Heart left ventricle (tissue), 16 donors: ENCODE results near the gene KCNK18. TPM values are rescaled to one million over a fixed set of nuclear protein-coding genes. Genes with fewer than 3 reads are reported as not detected.

Source experiments
- ATAC-seq, 4 donors: fragments of 200-7000 bp; cut with Tn5 transposase; one replicate each; pipeline ENCODE4 v1.9.1; 2020 to 2022; ENCODE audit warnings: moderate library complexity in 4 of 4, mild to moderate bottlenecking in 3 of 4, moderate number of reproducible peaks in 1 of 4
- DNase-seq, 5 donors: peaks; one replicate each; pipeline ENCODE4 v3.0.0-alpha.2; 2020
- H3K27ac ChIP-seq, 12 donors: fragments of 200-600 bp; sonication (generic) in 4 of 12; one replicate each; pipeline versions ENCODE4 v1.5.0 to v1.8.0; 2016 to 2022; ENCODE audit warnings: mild to moderate bottlenecking in 2 of 12
- H3K27me3 ChIP-seq, 9 donors: fragments of 200-600 bp; sonication (generic) in 2 of 9; one replicate each; pipeline versions ENCODE4 v1.5.1 to v1.8.0; 2016 to 2022; ENCODE audit warnings: mild to moderate bottlenecking in 3 of 9
- H3K36me3 ChIP-seq, 9 donors: fragments of 200-600 bp; sonication (generic) in 2 of 9; one replicate each; pipeline versions ENCODE4 v1.5.0 to v1.8.0; 2018 to 2022; ENCODE audit warnings: mild to moderate bottlenecking in 2 of 9
- H3K4me1 ChIP-seq, 12 donors: fragments of 200-600 bp; sonication (generic) in 4 of 12; one replicate each; pipeline versions ENCODE4 v1.5.0 to v1.8.0; 2016 to 2022; ENCODE audit warnings: mild to moderate bottlenecking in 3 of 12
- H3K4me3 ChIP-seq, 12 donors: fragments of 200-600 bp; sonication (generic) in 4 of 12; one replicate each; pipeline versions ENCODE4 v1.5.0 to v1.8.0; 2017 to 2022; ENCODE audit warnings: mild to moderate bottlenecking in 9 of 12, moderate library complexity in 4 of 12
- H3K9me3 ChIP-seq, 12 donors: fragments of 200-600 bp; sonication (generic) in 4 of 12; one replicate each; pipeline versions ENCODE4 v1.5.0 to v1.8.0; 2016 to 2022; ENCODE audit warnings: mild to moderate bottlenecking in 1 of 12
- CTCF ChIP-seq, 12 donors: fragments of 200-600 bp; sonication (generic) in 4 of 12; IDR thresholded peaks; one replicate each; pipeline versions ENCODE4 v1.5.0 to v1.8.0; 2018 to 2022; ENCODE audit warnings: antibody characterized with exemption in 12 of 12, mild to moderate bottlenecking in 5 of 12
- POLR2A ChIP-seq, 2 donors: fragments of 450-650 bp; IDR thresholded peaks; one replicate each; pipeline ENCODE4 v1.6.1; 2017; ENCODE audit warnings: antibody characterized with exemption in 2 of 2, mild to moderate bottlenecking in 2 of 2, moderate library complexity in 2 of 2
- WGBS, 4 donors: extraction: QIAGEN DNeasy Blood & Tissue Kit in 2 of 4; methylation state at CpG; one replicate each; pipeline versions ENCODE4 v1.1.5 to v1.1.7; 2013 to 2018; 5-methylcytosine and 5-hydroxymethylcytosine counted together
- intact Hi-C, 10 donors: fragments of 100-400 bp; cut with DNase I; formaldehyde crosslinking; loops; one replicate each; pipeline versions ENCODE4 v1.11.1 to v1.14.2; 2022
- microRNA-seq, 4 donors: library from miRNA; unstranded; fragments of <30 nt; microRNA quantifications; one replicate each; pipeline versions ENCODE4 to v1.2.0, GENCODE V29; 2017 to 2020
- polyA plus RNA-seq, 2 donors: library from polyadenylated mRNA; stranded (reverse); fragments of 200-250 nt; gene quantifications; one replicate each; pipeline ENCODE4 v1.2.3, GENCODE V29; 2013
- total RNA-seq, 9 donors: library from RNA; depleted of rRNA in 2 of 9; stranded (reverse); fragments of >200 nt in 2 of 9; fragmentation: NEBNext Ultra II Directional in 3 of 9; extraction: Animal tissue kit (Norgen Biotek cat#: 25700) in 3 of 9; gene quantifications; one replicate each; pipeline versions ENCODE4 v1.1.0 to v1.2.4, GENCODE V29; 2016 to 2023
- donor health status: ischemic (EF 13 %, LVEDD 7.1; RV severe dilation, severe dysfunction).
- donor health status: healthy with polysubstance abuse.
- donor health status: DM: no; HTN: yes; CAD: no.
- donor health status: DM: no; HTN: no; CAD: no.
- donor health status: ischemic (EF 25% LVEDD 6.9; RV normal size, moderate dysfunction).
- donor health status: ischemic (EF 25% LVEDD 5.7; RV mildly dilated, moderate dysfunction).
- donor health status: healthy.
- donor health status: DM: yes; HTN: yes; CAD: no.
- donor health status: ischemic (EF 35%, LVEDD 5.7; RV mildly dilated, moderate dysfunction).
- donor health status: nonischemic (EF 11% LVEDD 7.7; RV severe dilation, severe dysfunction).
- donor health status: DM: yes; HTN: yes; CAD: no.
- donor health status: PGD.
- donor health status: ischemic (EF 29% LVEDD 5.4; RV normal size, mild dysfunction).
- donor health status: nonischemic (EF 23%, LVEDD 6.1; RV moderate dilation, normal function).

The KCNK18 gene
- total and polyA plus RNA-seq, 11 donors = not detected

GRCh38 chr10:117255835-117256460 is 58.7 kb downstream of the KCNK18 start:
- no peak for DNase-seq
- Histone ChIP-seq H3K36me3 (no peaks in the 10 kb centered on the region), H3K27me3 (peaks cover 0 to 46% (median 12%) of the 10 kb centered on the region in 9 donors), H3K27ac (no peak overlapping the region), H3K4me3 (no peak overlapping the region), H3K4me1 (no peaks in the 10 kb centered on the region), H3K9me3 (no peaks in the 10 kb centered on the region)
- TF ChIP-seq CTCF (IDR thresholded peaks at IDR 0.05) (no peak), POLR2A (IDR thresholded peaks at IDR 0.05) (no peak)
- peak in 1 of 4 donors; percentile 13 for ATAC-seq
- 90 to 96% (median 91%) methylated on average over 8 to 9 of the region's 9 CpGs for WGBS, 4 donors
- intact Hi-C loops = no loop called here

- Histone ChIP-seq H3K9me3 (no peaks in the 10 kb centered on the region), H3K4me3 (no peak overlapping the region), H3K36me3 (no peaks in the 10 kb centered on the region), H3K4me1 (no peaks in the 10 kb centered on the region), H3K27me3 (peaks cover 0 to 48% (median 10%) of the 10 kb centered on the region in 9 donors), H3K27ac (no peak overlapping the region)
- TF ChIP-seq POLR2A (IDR thresholded peaks at IDR 0.05) (no peak), CTCF (IDR thresholded peaks at IDR 0.05) (no peak)
- DNase-seq (no peak), ATAC-seq (no peak)
- 69 to 79% (median 72%) methylated on average over 10 of the region's 10 CpGs for WGBS, 4 donors
- intact Hi-C loops = no loop called here
Observed at GRCh38 chr10:117256910-117257309, 59.6 kb downstream of the KCNK18 start.

GRCh38 chr10:117257721-117258120 is 60.4 kb downstream of the KCNK18 start:
- intact Hi-C loops = no loop called here
- no peak for DNase-seq
- WGBS, 4 donors = 56 to 87% (median 81%) methylated on average over 3 of the region's 3 CpGs

GRCh38 chr10:117259279-117259678 is 62.0 kb downstream of the KCNK18 start:
- intact Hi-C loops = no loop called here
- 50 to 56% (median 54%) methylated on average over 3 of the region's 3 CpGs for WGBS, 4 donors

More at GRCh38 chr10:117257721-117258120, 60.4 kb downstream of the KCNK18 start:
- no peak for ATAC-seq
- Histone ChIP-seq H3K36me3 (no peaks in the 10 kb centered on the region), H3K27ac (no peak overlapping the region), H3K4me3 (no peak overlapping the region), H3K4me1 (no peaks in the 10 kb centered on the region), H3K9me3 (no peaks in the 10 kb centered on the region), H3K27me3 (peaks cover 0 to 47% (median 12%) of the 10 kb centered on the region in 9 donors)
- TF ChIP-seq CTCF (IDR thresholded peaks at IDR 0.05) (no peak), POLR2A (IDR thresholded peaks at IDR 0.05) (no peak)

More at GRCh38 chr10:117259279-117259678, 62.0 kb downstream of the KCNK18 start:
- Histone ChIP-seq H3K27ac (no peak overlapping the region), H3K4me1 (no peaks in the 10 kb centered on the region), H3K9me3 (no peaks in the 10 kb centered on the region), H3K36me3 (no peaks in the 10 kb centered on the region), H3K4me3 (no peak overlapping the region), H3K27me3 (peaks cover 0 to 62% (median 12%) of the 10 kb centered on the region in 9 donors)
- DNase-seq (no peak), ATAC-seq (no peak)
- TF ChIP-seq POLR2A (IDR thresholded peaks at IDR 0.05) (no peak), CTCF (IDR thresholded peaks at IDR 0.05) (no peak)

Small RNA genes lying within 50 kb of the gene (microRNA-seq; reads per million reads assigned to microRNA genes)
- gene MIR3663 = 0 reads per million in 4 donors

Other genes with a start within 250 kb of the KCNK18 start
- gene SHTN1, start 192.3 kb upstream of the KCNK18 start, total RNA-seq = 10 to 100 TPM in 2 of 9 donors, 1 to 10 TPM in 7; 1.3 to 16.5 (median 3.4) TPM
- 1 to 10 TPM; 1.2 to 1.3 TPM for gene SHTN1, start 192.3 kb upstream of the KCNK18 start, polyA plus RNA-seq
- not detected for gene VAX1, start 59.2 kb upstream of the KCNK18 start, total RNA-seq
- not detected for gene VAX1, start 59.2 kb upstream of the KCNK18 start, polyA plus RNA-seq
- gene SLC18A2, start 43.6 kb downstream of the KCNK18 start, total RNA-seq = under 1 TPM in 7 of 9 donors, not detected in 2; 0.06 to 0.32 (median 0.18) TPM
- gene SLC18A2, start 43.6 kb downstream of the KCNK18 start, polyA plus RNA-seq = under 1 TPM in 1 of 2 donors, not detected in 1; 0.14 TPM
- 10 to 100 TPM; 19.1 to 37.2 (median 26.1) TPM for gene PDZD8, start 178.0 kb downstream of the KCNK18 start, total RNA-seq
- gene PDZD8, start 178.0 kb downstream of the KCNK18 start, polyA plus RNA-seq = 10 to 100 TPM in 1 of 2 donors, 1 to 10 TPM in 1; 2.0 to 11.5 TPM